ENCODE data around the gene CDADC1. TPM values are rescaled to one million over a fixed set of nuclear protein-coding genes. Genes with fewer than 3 reads are reported as not detected.

The CDADC1 gene
- polyA plus RNA-seq, 1 of the 3 experiments (the other 2 are of a cell fraction): 3.5 TPM

GRCh38 chr13:49240017-49240416, 7.7 kb upstream of the CDADC1 start:
- Histone ChIP-seq H3K79me2 (ENCODE audit: insufficient read depth) (no peaks in the 10 kb centered on the region), H3K36me3 (replicated peaks in 1 of 2; ENCODE audit: control insufficient read depth in 1 of 2, insufficient read depth in 2 of 2, low read length in 1 of 2) (no peaks in the 10 kb centered on the region), H3K27me3 (ENCODE audit: insufficient read depth) (no peaks in the 10 kb centered on the region), H3K4me2 (no peak overlapping the region), H3K9me2 (no peaks in the 10 kb centered on the region), H4K20me1 (ENCODE audit: insufficient read depth) (no peaks in the 10 kb centered on the region), H3F3A (replicated peaks; ENCODE audit: insufficient read depth) (no peaks in the 10 kb centered on the region), H3K9ac (no peak overlapping the region), H3K27ac (ENCODE audit: low read depth in 2 of 2, low read length in 1 of 2) (no peak overlapping the region), H3K9me3 (no peaks in the 10 kb centered on the region), H3K4me1 (ENCODE audit: control insufficient read depth in 1 of 2, insufficient read depth in 2 of 2, low read depth in 1 of 2, low read length in 1 of 2) (no peaks in the 10 kb centered on the region), H3K4me3 (ENCODE audit: low read depth in 2 of 2, low read length in 1 of 2) (no peak overlapping the region), H2AFZ (ENCODE audit: low read depth) (no peak overlapping the region)
- POLR2A ChIA-PET: no interaction called here
- no peak for DNase-seq
- WGBS (ENCODE audit: low lambda C conversion rate): 55% methylated on average over 4 of the region's 4 CpGs
- CTCF ChIA-PET: interaction anchor here (0.6 to 1.7 kb wide), 15 partner anchors 9 to 367 kb away, joined by 3 to 13 read pairs (median 4); no protein-coding TSS in a partner anchor
- TF ChIP-seq FOXM1 (IDR thresholded peaks at IDR 0.05; ENCODE audit: low read depth) (no peak), POLR2AphosphoS5 (IDR thresholded peaks at IDR 0.05; ENCODE audit: low read depth, low read length) (no peak), GATA2 (CRISPR knock-in tag; IDR thresholded peaks at IDR 0.05) (no peak), TAF1 (IDR thresholded peaks at IDR 0.05; ENCODE audit: borderline replicate concordance, low read depth, low read length) (no peak), ELF1 (IDR thresholded peaks at IDR 0.05) (no peak), IRF3 (IDR thresholded peaks at IDR 0.05; ENCODE audit: low read depth, low read length) (no peak), ZBTB33 (IDR thresholded peaks at IDR 0.05; ENCODE audit: borderline replicate concordance, low read depth) (no peak), NRF1 (IDR thresholded peaks at IDR 0.05; ENCODE audit: low read depth, low read length) (no peak), SMC3 (IDR thresholded peaks at IDR 0.05; ENCODE audit: low read depth, low read length) (peak; percentile 40), RAD21 (IDR thresholded peaks at IDR 0.05; ENCODE audit: low read length) (peak; percentile 59), MXI1 (IDR thresholded peaks at IDR 0.05; ENCODE audit: low read depth, low read length) (no peak), GABPA (IDR thresholded peaks at IDR 0.05; ENCODE audit: low read depth) (no peak), TEAD4 (IDR thresholded peaks at IDR 0.05; ENCODE audit: borderline replicate concordance, insufficient read depth) (no peak), CTCF (IDR thresholded peaks at IDR 0.05) (peak; percentile 62), TCF12 (IDR thresholded peaks at IDR 0.05) (no peak), REST (IDR thresholded peaks at IDR 0.05; ENCODE audit: low read depth, low read length) (no peak), RCOR1 (IDR thresholded peaks at IDR 0.05; ENCODE audit: low read length) (no peak), CHD2 (IDR thresholded peaks at IDR 0.05; ENCODE audit: low read length, partially characterized antibody) (no peak), RXRA (IDR thresholded peaks at IDR 0.05; ENCODE audit: borderline replicate concordance, low read depth) (no peak), FOSL2 (IDR thresholded peaks at IDR 0.05; ENCODE audit: borderline replicate concordance, low read depth) (no peak), FOXJ3 (CRISPR knock-in tag; IDR thresholded peaks at IDR 0.05) (no peak), USF1 (IDR thresholded peaks at IDR 0.05; ENCODE audit: borderline replicate concordance, low read depth) (no peak), EZH2phosphoT487 (IDR thresholded peaks at IDR 0.05; ENCODE audit: borderline replicate concordance, low read depth) (no peak)

All from SK-N-SH (cell line).